AG09309 (cell line): ENCODE measurements around the gene EXTL1.

Experiments
- DNase-seq: peaks from one replicate; pipeline ENCODE4 v3.0.0-alpha.2; 2010; ENCODE audit warnings: low read depth
- H3K4me3 ChIP-seq: 2 replicates; pipeline ENCODE4 v1.5.1; 2011; ENCODE audit warnings: mild to moderate bottlenecking, low read depth, low read length, moderate library complexity; ENCODE audit not compliant: control insufficient read depth
- CTCF ChIP-seq: IDR thresholded peaks from 2 replicates; pipeline ENCODE4 v1.5.1; 2011; ENCODE audit warnings: mild to moderate bottlenecking, low read depth, low read length, inconsistent platforms; ENCODE audit not compliant: insufficient read depth, control insufficient read depth; ENCODE audit errors: missing control alignments

EXTL1 gene

GRCh38 chr1:26035203-26035958 lies 13.8 kb downstream of the EXTL1 start:
- TF ChIP-seq CTCF, result peak; percentile 7
- H3K4me3 ChIP-seq, result peak overlapping the region; percentile 91
- DNase-seq, result no peak

- peak; percentile 99 for TF ChIP-seq CTCF
- peak overlapping the region; percentile 91 for H3K4me3 ChIP-seq
- no peak for DNase-seq
These were observed 14.6 kb downstream of the EXTL1 start for GRCh38 chr1:26035959-26036755.

- no peak for DNase-seq
- no peak overlapping the region for H3K4me3 ChIP-seq
- TF ChIP-seq CTCF, result no peak
These were observed 15.2 kb downstream of the EXTL1 start for GRCh38 chr1:26036756-26037281.

GRCh38 chr1:26037904-26038303 lies 16.3 kb downstream of the EXTL1 start:
- TF ChIP-seq CTCF, result no peak
- DNase-seq, result no peak
- H3K4me3 ChIP-seq, result no peak overlapping the region

GRCh38 chr1:26038477-26038876 lies 16.9 kb downstream of the EXTL1 start:
- no peak overlapping the region for H3K4me3 ChIP-seq
- DNase-seq, result no peak
- no peak for TF ChIP-seq CTCF

GRCh38 chr1:26038904-26039303 lies 17.3 kb downstream of the EXTL1 start:
- TF ChIP-seq CTCF, result no peak
- H3K4me3 ChIP-seq, result no peak overlapping the region
- no peak for DNase-seq
